Measurements from ENCODE around the gene UMPS. TPM values are rescaled to one million over a fixed set of nuclear protein-coding genes. Genes with fewer than 3 reads are reported as not detected.

UMPS gene
- polyA plus RNA-seq, 2 of the 4 experiments (the other 2 are of a cell fraction): 53.0 to 64.4 TPM

DNA sequence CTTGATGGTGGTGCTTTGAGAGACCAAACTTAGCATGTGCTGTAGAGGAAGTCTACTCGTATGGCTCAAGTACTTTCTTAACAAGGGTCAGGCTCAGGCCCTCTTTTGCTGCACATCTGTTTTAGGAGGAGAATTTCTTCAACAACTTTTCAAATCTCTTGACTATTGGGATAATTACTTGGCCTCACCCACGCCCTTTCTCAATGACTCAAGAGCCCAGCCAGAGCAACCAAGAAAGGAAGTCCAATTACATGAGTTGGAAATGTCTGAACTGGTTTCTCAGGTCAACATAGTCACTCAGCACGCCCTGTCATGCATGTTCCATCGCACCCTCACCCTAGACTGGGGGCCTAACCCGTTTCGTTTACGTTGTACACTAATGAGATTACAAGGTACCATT, 44.8 kb upstream of the UMPS start:
- FAIRE-seq: no peak

DNA sequence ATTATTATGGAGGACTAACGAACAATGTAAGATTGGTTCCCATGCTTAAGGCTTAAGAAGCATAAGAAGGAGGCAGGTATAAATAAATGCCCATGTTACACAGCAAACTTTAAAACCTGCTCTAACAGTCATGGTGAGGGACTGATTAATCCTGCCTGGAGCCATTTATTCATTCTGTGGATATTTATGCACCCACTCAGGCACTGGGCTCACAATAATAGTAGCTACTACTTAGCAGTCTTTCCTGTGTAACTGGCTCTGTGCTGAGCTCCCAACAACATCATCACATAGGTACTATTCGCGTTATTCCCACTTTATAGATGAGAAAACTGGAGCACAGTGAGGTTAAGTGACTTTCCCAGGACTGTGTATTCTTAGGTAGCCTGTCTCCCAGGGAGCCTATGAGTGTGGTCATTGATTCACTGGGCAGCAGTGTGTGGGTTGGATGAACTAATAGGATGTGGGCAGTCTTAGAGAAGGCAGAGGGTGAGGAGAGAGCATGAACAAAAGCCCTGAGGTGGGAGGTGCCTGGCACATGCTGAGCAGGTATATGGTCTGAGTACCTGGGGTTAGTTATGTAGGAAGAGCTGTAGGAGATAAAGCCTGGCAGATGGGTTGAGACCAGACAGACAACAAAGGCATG, 44.1 kb upstream of the UMPS start:
- no peak for DNase-seq (ENCODE audit: low read depth in 1 of 2, low spot score in 1 of 2)
- H3K9me3 ChIP-seq: no peaks in the 10 kb centered on the region
- no peak for ATAC-seq
- no peak overlapping the region for H3K4me3 ChIP-seq
- H3K4me2 ChIP-seq: no peak overlapping the region
- no peak for FAIRE-seq
- H3K4me1 ChIP-seq: no peaks in the 10 kb centered on the region
- WGBS (ENCODE audit: missing lambda C conversion rate): 64% methylated on average over 3 of the region's 3 CpGs
- POLR2A ChIA-PET: no interaction called here
- no peak for TF ChIP-seq EHF (CRISPR knock-in tag; IDR thresholded peaks at IDR 0.05)
- TF ChIP-seq RAD21 (conservative IDR thresholded peaks at IDR 0.05 in 1 of 2, IDR thresholded peaks at IDR 0.05 in 1 of 2): no peak
- TF ChIP-seq JUN (IDR thresholded peaks at IDR 0.05): no peak
- TF ChIP-seq TFCP2L1 (CRISPR knock-in tag; IDR thresholded peaks at IDR 0.05): no peak
- TF ChIP-seq, protein P1, sequence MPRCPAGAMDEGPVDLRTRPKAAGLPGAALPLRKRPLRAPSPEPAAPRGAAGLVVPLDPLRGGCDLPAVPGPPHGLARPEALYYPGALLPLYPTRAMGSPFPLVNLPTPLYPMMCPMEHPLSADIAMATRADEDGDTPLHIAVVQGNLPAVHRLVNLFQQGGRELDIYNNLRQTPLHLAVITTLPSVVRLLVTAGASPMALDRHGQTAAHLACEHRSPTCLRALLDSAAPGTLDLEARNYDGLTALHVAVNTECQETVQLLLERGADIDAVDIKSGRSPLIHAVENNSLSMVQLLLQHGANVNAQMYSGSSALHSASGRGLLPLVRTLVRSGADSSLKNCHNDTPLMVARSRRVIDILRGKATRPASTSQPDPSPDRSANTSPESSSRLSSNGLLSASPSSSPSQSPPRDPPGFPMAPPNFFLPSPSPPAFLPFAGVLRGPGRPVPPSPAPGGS (IDR thresholded peaks at IDR 0.05): no peak
- no peak for TF ChIP-seq CHD2 (IDR thresholded peaks at IDR 0.05; ENCODE audit: low read length, partially characterized antibody)
- no peak for TF ChIP-seq EHMT2 (IDR thresholded peaks at IDR 0.05; ENCODE audit: low read depth)
- TF ChIP-seq POLR2AphosphoS2 (conservative IDR thresholded peaks at IDR 0.05; ENCODE audit: low read length): no peak
- TF ChIP-seq FOSL2 (IDR thresholded peaks at IDR 0.05): no peak
- no peak for TF ChIP-seq FOSL2 (CRISPR knock-in tag; IDR thresholded peaks at IDR 0.05)
- TF ChIP-seq MAFK (IDR thresholded peaks at IDR 0.05; ENCODE audit: partially characterized antibody): no peak
- no peak for TF ChIP-seq RNF2 (IDR thresholded peaks at IDR 0.05; ENCODE audit: borderline replicate concordance, low read depth)
- TF ChIP-seq NPAS2 (CRISPR knock-in tag; IDR thresholded peaks at IDR 0.05; ENCODE audit: borderline replicate concordance): no peak
- TF ChIP-seq ATOH8 (CRISPR knock-in tag; IDR thresholded peaks at IDR 0.05; ENCODE audit: low read depth): no peak
- no peak for TF ChIP-seq RFX5 (IDR thresholded peaks at IDR 0.05)
- no peak for TF ChIP-seq HES2 (IDR thresholded peaks at IDR 0.05)
- no peak for TF ChIP-seq BHLHE40 (IDR thresholded peaks at IDR 0.05; ENCODE audit: low read depth, low read length)
- TF ChIP-seq CEBPB (IDR thresholded peaks at IDR 0.05): no peak
- TF ChIP-seq CBX2 (IDR thresholded peaks at IDR 0.05; ENCODE audit: borderline replicate concordance, low read depth): no peak
- TF ChIP-seq ZSCAN20 (CRISPR knock-in tag; IDR thresholded peaks at IDR 0.05): no peak
- CTCF ChIA-PET: interaction anchor here (0.6 to 13.0 kb wide), 5 partner anchors 18 to 123 kb away, joined by 3 to 348 read pairs (median 3); no protein-coding TSS in a partner anchor
- H3K27ac ChIP-seq: no peak overlapping the region

More for the DNA sequence above, 44.8 kb upstream of the UMPS start:
- no peak for TF ChIP-seq HOXB13 (CRISPR knock-in tag; IDR thresholded peaks at IDR 0.05; ENCODE audit: low read depth)
- TF ChIP-seq CHD4 (IDR thresholded peaks at IDR 0.05; ENCODE audit: borderline replicate concordance): no peak
- no peak for TF ChIP-seq RNF2 (IDR thresholded peaks at IDR 0.05; ENCODE audit: borderline replicate concordance, low read depth)
- TF ChIP-seq MAZ (IDR thresholded peaks at IDR 0.05; ENCODE audit: borderline replicate concordance, low read depth, low read length): no peak
- no peak for TF ChIP-seq MAFK (IDR thresholded peaks at IDR 0.05; ENCODE audit: partially characterized antibody)
- TF ChIP-seq NFE2L2 (conservative IDR thresholded peaks at IDR 0.05; ENCODE audit: low read length): no peak
- no peak for TF ChIP-seq MYC (IDR thresholded peaks at IDR 0.05; ENCODE audit: borderline replicate concordance, low read length)
- no peak for TF ChIP-seq NR3C1 (IDR thresholded peaks at IDR 0.05)
- no peak for TF ChIP-seq JUNB (IDR thresholded peaks at IDR 0.05)
- WGBS (ENCODE audit: missing lambda C conversion rate): 61% methylated on average over 7 of the region's 7 CpGs
- H3K27ac ChIP-seq: no peak overlapping the region
- no peak for ATAC-seq
- no peak overlapping the region for H3K4me3 ChIP-seq
- ChIA-PET CTCF (interaction anchor here (1.0 to 13.0 kb wide), 4 partner anchors 18 to 122 kb away, joined by 3 to 348 read pairs (median 4); no protein-coding TSS in a partner anchor), POLR2A (no interaction called here)
- no peaks in the 10 kb centered on the region for H3K9me3 ChIP-seq
- DNase-seq (ENCODE audit: low read depth in 1 of 2, low spot score in 1 of 2): no peak
- H3K4me1 ChIP-seq: no peaks in the 10 kb centered on the region
- H3K4me2 ChIP-seq: no peak overlapping the region
